MM.1S (cell line): Measurements from ENCODE around the gene COL5A1.

Source experiments
- DNase-seq: peaks from one replicate; pipeline ENCODE4 v3.0.0-alpha.2; 2015
- H2AFZ ChIP-seq: fragments of 300-600 bp; sonication (generic); 2 replicates; pipeline ENCODE4 v1.6.0; 2016; ENCODE audit warnings: antibody characterized with exemption, low read length
- H3F3A ChIP-seq: fragments of 300-600 bp; sonication (generic); 2 replicates; pipeline ENCODE4 v1.6.1; 2016; ENCODE audit warnings: mild to moderate bottlenecking, antibody characterized with exemption, low read length, moderate library complexity, mixed read lengths; ENCODE audit not compliant: insufficient read depth
- H3K27ac ChIP-seq: fragments of 300-600 bp; sonication (generic); 2 replicates; pipeline ENCODE4 v1.5.1; 2016; ENCODE audit warnings: mild to moderate bottlenecking, low read length
- H3K27me3 ChIP-seq: fragments of 300-600 bp; sonication (generic); replicated peaks from 2 replicates; pipeline ENCODE4 v1.6.0; 2016; ENCODE audit warnings: low read length; ENCODE audit not compliant: insufficient read depth
- H3K36me3 ChIP-seq: fragments of 300-600 bp; sonication (generic); replicated peaks from 2 replicates; pipeline ENCODE4 v1.6.1; 2016; ENCODE audit warnings: mild to moderate bottlenecking, low read length, mixed read lengths; ENCODE audit not compliant: insufficient read depth
- H3K4me1 ChIP-seq: fragments of 300-600 bp; sonication (generic); 2 replicates; pipeline ENCODE4 v1.6.1; 2016; ENCODE audit warnings: low read length, mixed read lengths
- H3K4me2 ChIP-seq: fragments of 300-600 bp; sonication (generic); 2 replicates; pipeline ENCODE4 v1.6.0; 2016; ENCODE audit warnings: low read depth, low read length
- H3K4me3 ChIP-seq: fragments of 300-600 bp; sonication (generic); 2 replicates; pipeline ENCODE4 v1.5.1; 2016; ENCODE audit warnings: low read length, mixed read lengths
- H3K79me2 ChIP-seq: fragments of 300-600 bp; sonication (generic); 2 replicates; pipeline ENCODE4 v1.6.1; 2016; ENCODE audit warnings: mixed run types, low read length, mixed read lengths
- H3K9ac ChIP-seq: fragments of 300-600 bp; sonication (generic); 2 replicates; pipeline ENCODE4 v1.6.1; 2016; ENCODE audit warnings: low read length, mixed read lengths
- H3K9me2 ChIP-seq: fragments of 300-600 bp; sonication (generic); replicated peaks from 2 replicates; pipeline ENCODE4 v1.6.1; 2016; ENCODE audit warnings: mild to moderate bottlenecking, low read length, mixed read lengths; ENCODE audit not compliant: insufficient read depth
- H3K9me3 ChIP-seq: fragments of 300-600 bp; sonication (generic); replicated peaks from 2 replicates; pipeline ENCODE4 v1.6.1; 2016; ENCODE audit warnings: mild to moderate bottlenecking, low read length, mixed read lengths; ENCODE audit not compliant: insufficient read depth
- H4K20me1 ChIP-seq: fragments of 300-600 bp; sonication (generic); 2 replicates; pipeline ENCODE4 v1.6.1; 2016; ENCODE audit warnings: mild to moderate bottlenecking, low read length, moderate library complexity, mixed read lengths; ENCODE audit not compliant: insufficient read depth
- CTCF ChIP-seq: fragments of 300-600 bp; sonication (generic); IDR thresholded peaks from 2 replicates; pipeline ENCODE4 v1.5.1; 2016; ENCODE audit warnings: antibody characterized with exemption, low read length, mixed read lengths
- EZH2 ChIP-seq: fragments of 300-600 bp; sonication (generic); optimal IDR thresholded peaks from 2 replicates; pipeline ENCODE3; 2017; ENCODE audit warnings: low read depth, mild to moderate bottlenecking, antibody characterized with exemption, low read length, mixed read lengths
- EZH2phosphoT487 ChIP-seq: fragments of 300-600 bp; sonication (generic); IDR thresholded peaks from 2 replicates; pipeline ENCODE4 v1.6.1; 2018; ENCODE audit warnings: antibody characterized with exemption, low read length

COL5A1 gene

GRCh38 chr9:134742822-134743535 is 101.4 kb downstream of the COL5A1 start:
- H3K27ac ChIP-seq = no peak overlapping the region
- H3K9ac ChIP-seq = no peak overlapping the region
- H3K4me1 ChIP-seq = no peaks in the 10 kb centered on the region
- H3K4me2 ChIP-seq = no peak overlapping the region
- no peak for DNase-seq
- H4K20me1 ChIP-seq = no peaks in the 10 kb centered on the region
- H2AFZ ChIP-seq = no peak overlapping the region
- no peaks in the 10 kb centered on the region for H3F3A ChIP-seq
- H3K4me3 ChIP-seq = no peak overlapping the region
- peak; percentile 16; the same call in 1 of the 2 replicates for TF ChIP-seq CTCF
- no peak for TF ChIP-seq EZH2
- no peak for TF ChIP-seq EZH2phosphoT487
- H3K36me3 ChIP-seq = no peaks in the 10 kb centered on the region
- H3K79me2 ChIP-seq = no peaks in the 10 kb centered on the region
- H3K9me3 ChIP-seq = no peaks in the 10 kb centered on the region
- no peaks in the 10 kb centered on the region for H3K9me2 ChIP-seq
- peaks cover 68% of the 10 kb centered on the region for H3K27me3 ChIP-seq

GRCh38 chr9:134743853-134744252 is 102.2 kb downstream of the COL5A1 start:
- Histone ChIP-seq H3K9me2 (no peaks in the 10 kb centered on the region), H4K20me1 (no peaks in the 10 kb centered on the region)
- TF ChIP-seq EZH2 (no peak), CTCF (no peak), EZH2phosphoT487 (no peak)

GRCh38 chr9:134744385-134745295 is 103.0 kb downstream of the COL5A1 start:
- Histone ChIP-seq H3K9me3 (no peaks in the 10 kb centered on the region), H3K9me2 (no peaks in the 10 kb centered on the region), H3K4me3 (no peak overlapping the region), H2AFZ (no peak overlapping the region), H4K20me1 (no peaks in the 10 kb centered on the region), H3K27ac (no peak overlapping the region), H3K36me3 (no peaks in the 10 kb centered on the region), H3F3A (no peaks in the 10 kb centered on the region), H3K9ac (no peak overlapping the region), H3K27me3 (peaks cover 64% of the 10 kb centered on the region), H3K4me1 (no peaks in the 10 kb centered on the region), H3K79me2 (no peaks in the 10 kb centered on the region), H3K4me2 (no peak overlapping the region)
- TF ChIP-seq EZH2phosphoT487 (no peak), EZH2 (no peak), CTCF (no peak)
- no peak for DNase-seq

More at GRCh38 chr9:134743853-134744252, 102.2 kb downstream of the COL5A1 start:
- Histone ChIP-seq H3K36me3 (no peaks in the 10 kb centered on the region), H3K27ac (no peak overlapping the region), H3K9ac (no peak overlapping the region), H3K4me1 (no peaks in the 10 kb centered on the region), H3K79me2 (no peaks in the 10 kb centered on the region), H3K4me2 (no peak overlapping the region), H3K9me3 (no peaks in the 10 kb centered on the region), H3K4me3 (no peak overlapping the region), H3K27me3 (peaks cover 68% of the 10 kb centered on the region), H3F3A (no peaks in the 10 kb centered on the region), H2AFZ (no peak overlapping the region)
- no peak for DNase-seq
